Peyer's patch (tissue), 4 donors: ENCODE results near the gene BTAF1.

ENCODE experiments used
- CTCF ChIP-seq, 6 experiments: fragments of 450-650 bp in 4 of 6; fragments of 200-600 bp in 2 of 6; sonication (generic) in 1 of 6; IDR thresholded peaks; one replicate each; pipeline ENCODE4 v1.5.1; 2017 to 2019; ENCODE audit warnings: antibody characterized with exemption in 6 of 6, mild to moderate bottlenecking in 3 of 6, moderate library complexity in 1 of 6
- POLR2A ChIP-seq, 2 donors: fragments of 450-650 bp; IDR thresholded peaks; one replicate each; pipeline ENCODE4 v1.5.1; 2017; ENCODE audit warnings: antibody characterized with exemption in 2 of 2, mild to moderate bottlenecking in 2 of 2, moderate library complexity in 2 of 2

DNA sequence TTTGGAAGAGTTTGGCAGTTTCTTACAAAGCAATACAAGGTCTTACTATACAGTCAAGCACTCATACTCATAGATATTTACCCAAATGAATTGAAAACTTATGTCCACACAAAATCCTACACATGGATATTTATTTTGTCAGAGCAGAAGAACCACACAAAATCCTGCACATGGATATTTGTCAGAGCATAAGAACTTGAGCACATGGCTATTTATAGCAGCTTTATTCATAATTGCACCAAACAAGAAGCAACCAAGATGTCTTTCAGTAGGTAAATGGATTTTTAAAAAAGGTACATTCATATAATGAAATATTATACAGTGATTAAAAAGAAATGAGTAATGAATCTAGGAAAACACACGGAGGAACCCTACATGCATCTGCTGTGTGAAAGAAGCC lies 115.4 kb downstream of the BTAF1 start:
- TF ChIP-seq CTCF (IDR thresholded peaks at IDR 0.05): no peak
- TF ChIP-seq POLR2A (IDR thresholded peaks at IDR 0.05): no peak
